ENCODE results near the gene RAP1GAP2.

- TF ChIP-seq CTCF (IDR thresholded peaks at IDR 0.05; ENCODE audit: low read depth, low read length, poor library complexity, severe bottlenecking) (no peak), EZH2phosphoT487 (IDR thresholded peaks at IDR 0.05; ENCODE audit: borderline replicate concordance, low read length) (no peak)
These were observed 98.5 kb downstream of the RAP1GAP2 start for GRCh38 chr17:2894782-2895181.

Data from DOHH2 (cell line).